Muscle of arm (tissue), 12 donors: Measurements from ENCODE around the gene HHAT. TPM values are rescaled to one million over a fixed set of nuclear protein-coding genes. Genes with fewer than 3 reads are reported as not detected.
"Not testable (repeated sequence)": the region's sequence is repeated elsewhere in the genome, so short reads cannot be mapped to it uniquely, and the experiment has no call there.

Experiments
- DNase-seq: peaks from one replicate; pipeline ENCODE4 v3.0.0-alpha.2; 2013
- polyA plus RNA-seq, 12 donors: library from polyadenylated mRNA; unstranded; fragments of 120-200 nt; gene quantifications; one replicate each; pipeline ENCODE4 v1.2.1, GENCODE V29; 2013; ENCODE audit not compliant: insufficient read length in 12 of 12

Gene HHAT
- polyA plus RNA-seq, 12 donors: 3.7 to 6.0 (median 5.2) TPM; not detected in 1

- no peak for DNase-seq
Observed at GRCh38 chr1:210396541-210396940, 67.8 kb downstream of the HHAT start.

- no peak for DNase-seq
Observed at GRCh38 chr1:210397252-210397651, 68.5 kb downstream of the HHAT start.

- DNase-seq: no peak
Observed at GRCh38 chr1:210397681-210398080, 69.0 kb downstream of the HHAT start.

- DNase-seq: peak; percentile 32
Observed at GRCh38 chr1:210398466-210398865, 69.8 kb downstream of the HHAT start.

GRCh38 chr1:210400043-210400840 is 71.5 kb downstream of the HHAT start:
- DNase-seq: peak; percentile 26

GRCh38 chr1:210402560-210402959 is 73.9 kb downstream of the HHAT start:
- DNase-seq: no peak

GRCh38 chr1:210405316-210405715 is 76.6 kb downstream of the HHAT start:
- DNase-seq: no peak

GRCh38 chr1:210406341-210406740 is 77.6 kb downstream of the HHAT start:
- not testable (repeated sequence) for DNase-seq

- DNase-seq: peak; percentile 71
Observed at GRCh38 chr1:210407207-210407886, 78.6 kb downstream of the HHAT start.

- DNase-seq: no peak
Observed at GRCh38 chr1:210407887-210408252, 79.2 kb downstream of the HHAT start.

- no peak for DNase-seq
Observed at GRCh38 chr1:210412240-210412639, 83.5 kb downstream of the HHAT start.

GRCh38 chr1:210413951-210414350 is 85.2 kb downstream of the HHAT start:
- no peak for DNase-seq

GRCh38 chr1:210415846-210416448 is 87.2 kb downstream of the HHAT start:
- no peak for DNase-seq

GRCh38 chr1:210416681-210417080 is 88.0 kb downstream of the HHAT start:
- no peak for DNase-seq

GRCh38 chr1:210417881-210418280 is 89.2 kb downstream of the HHAT start:
- DNase-seq: no peak

GRCh38 chr1:210418863-210419650 is 90.4 kb downstream of the HHAT start:
- DNase-seq: no peak

- DNase-seq: not testable (repeated sequence)
Observed at GRCh38 chr1:210426696-210427095, 98.0 kb downstream of the HHAT start.

- DNase-seq: no peak
Observed at GRCh38 chr1:210428696-210429095, 100.0 kb downstream of the HHAT start.

GRCh38 chr1:210434223-210434622 is 105.5 kb downstream of the HHAT start:
- no peak for DNase-seq

- DNase-seq: no peak
Observed at GRCh38 chr1:210437111-210437510, 108.4 kb downstream of the HHAT start.

- DNase-seq: no peak
Observed at GRCh38 chr1:210437781-210438180, 109.1 kb downstream of the HHAT start.
